Measurements from ENCODE around the gene KANK4.

The KANK4 gene

GRCh38 chr1:62318756-62319544 lies at the start of gene KANK4:
Gene KANK4, minus strand, starts transcription at chr1:62319434. Its CDS starts 37,870 bp downstream, at chr1:62281564.
- Histone ChIP-seq H3K4me3 (ENCODE audit: insufficient read depth, low read length, poor library complexity, severe bottlenecking) (no peak within 1 kb of the TSS), H3K79me2 (ENCODE audit: insufficient read depth, low read length) (no peaks in the 10 kb centered on the region), H4K20me1 (ENCODE audit: low read depth, low read length) (no peaks in the 10 kb centered on the region), H3K9ac (ENCODE audit: low read length) (no peak within 1 kb of the TSS), H3K9me3 (ENCODE audit: insufficient read depth, low read length) (no peaks in the 10 kb centered on the region), H3K36me3 (ENCODE audit: low read length) (no peaks in the 10 kb centered on the region), H3K9me2 (replicated peaks; ENCODE audit: insufficient read depth, low read length) (no peaks in the 10 kb centered on the region), H3F3A (ENCODE audit: insufficient read depth) (no peaks in the 10 kb centered on the region), H3K27ac (ENCODE audit: low read depth, low read length) (no peak within 1 kb of the TSS), H2AFZ (ENCODE audit: low read depth, low read length, severe bottlenecking) (no peak within 1 kb of the TSS), H3K27me3 (ENCODE audit: low read length) (no peaks in the 10 kb centered on the region), H3K4me2 (ENCODE audit: low read depth, low read length, poor library complexity, severe bottlenecking) (no peak within 1 kb of the TSS)
- TF ChIP-seq CTCF (IDR thresholded peaks at IDR 0.05; ENCODE audit: insufficient read depth, low read length, poor library complexity, severe bottlenecking) (no peak), EZH2phosphoT487 (conservative IDR thresholded peaks at IDR 0.05; ENCODE audit: low read length) (no peak)

- Histone ChIP-seq H3K79me2 (ENCODE audit: insufficient read depth, low read length) (no peaks in the 10 kb centered on the region), H3F3A (ENCODE audit: insufficient read depth) (no peaks in the 10 kb centered on the region), H3K4me3 (ENCODE audit: insufficient read depth, low read length, poor library complexity, severe bottlenecking) (no peak overlapping the region), H3K9ac (ENCODE audit: low read length) (no peak overlapping the region), H3K9me2 (replicated peaks; ENCODE audit: insufficient read depth, low read length) (no peaks in the 10 kb centered on the region), H3K4me2 (ENCODE audit: low read depth, low read length, poor library complexity, severe bottlenecking) (no peak overlapping the region), H3K27ac (ENCODE audit: low read depth, low read length) (no peak overlapping the region), H4K20me1 (ENCODE audit: low read depth, low read length) (no peaks in the 10 kb centered on the region), H2AFZ (ENCODE audit: low read depth, low read length, severe bottlenecking) (no peak overlapping the region), H3K27me3 (ENCODE audit: low read length) (no peaks in the 10 kb centered on the region), H3K9me3 (ENCODE audit: insufficient read depth, low read length) (no peaks in the 10 kb centered on the region), H3K36me3 (ENCODE audit: low read length) (no peaks in the 10 kb centered on the region)
- no peak for TF ChIP-seq EZH2phosphoT487 (conservative IDR thresholded peaks at IDR 0.05; ENCODE audit: low read length)
- no peak for TF ChIP-seq CTCF (IDR thresholded peaks at IDR 0.05; ENCODE audit: insufficient read depth, low read length, poor library complexity, severe bottlenecking)
Measured at GRCh38 chr1:62368989-62369388, 49.8 kb upstream of the KANK4 start.

GRCh38 chr1:62367005-62367557 lies 47.8 kb upstream of the KANK4 start:
- H3K4me3 ChIP-seq (ENCODE audit: insufficient read depth, low read length, poor library complexity, severe bottlenecking): no peak overlapping the region
- H3K36me3 ChIP-seq (ENCODE audit: low read length): no peaks in the 10 kb centered on the region
- no peak overlapping the region for H2AFZ ChIP-seq (ENCODE audit: low read depth, low read length, severe bottlenecking)
- no peaks in the 10 kb centered on the region for H4K20me1 ChIP-seq (ENCODE audit: low read depth, low read length)
- H3K9me2 ChIP-seq (replicated peaks; ENCODE audit: insufficient read depth, low read length): no peaks in the 10 kb centered on the region
- H3K4me2 ChIP-seq (ENCODE audit: low read depth, low read length, poor library complexity, severe bottlenecking): no peak overlapping the region
- no peaks in the 10 kb centered on the region for H3F3A ChIP-seq (ENCODE audit: insufficient read depth)
- H3K27me3 ChIP-seq (ENCODE audit: low read length): no peaks in the 10 kb centered on the region
- no peak for TF ChIP-seq EZH2phosphoT487 (conservative IDR thresholded peaks at IDR 0.05; ENCODE audit: low read length)
- no peak for TF ChIP-seq CTCF (IDR thresholded peaks at IDR 0.05; ENCODE audit: insufficient read depth, low read length, poor library complexity, severe bottlenecking)
- H3K27ac ChIP-seq (ENCODE audit: low read depth, low read length): no peak overlapping the region
- no peaks in the 10 kb centered on the region for H3K9me3 ChIP-seq (ENCODE audit: insufficient read depth, low read length)
- no peaks in the 10 kb centered on the region for H3K79me2 ChIP-seq (ENCODE audit: insufficient read depth, low read length)
- no peak overlapping the region for H3K9ac ChIP-seq (ENCODE audit: low read length)

Measured in SU-DHL-6 (cell line).